Activated CD8-positive, alpha-beta memory T cell treated with anti-CD3 and anti-CD28 coated beads, Interleukin-2, amount 10 ng/mL, durations not matched to agents 7 days and 5 days (primary cell): ENCODE measurements around the gene VPREB3. TPM values are rescaled to one million over a fixed set of nuclear protein-coding genes. Genes with fewer than 3 reads are reported as not detected.

Experiments
- ATAC-seq: fragments of 150-1000 bp; cut with Tn5 transposase; one replicate; pipeline ENCODE4 v1.10.0; 2021; ENCODE audit warnings: moderate library complexity
- CTCF ChIA-PET: fragments of 350-600 bp; sonication (Branson Sonifier 250); formaldehyde crosslinking; loops from one replicate; lab custom pipeline; 2021; ENCODE audit warnings: antibody characterized with exemption; lab: Charles Lee
- DNase-seq: peaks from one replicate; pipeline ENCODE4 v3.0.0-alpha.2; 2020
- H3K27ac Mint-ChIP-seq: one replicate; pipeline ENCODE4 v1.8.0; 2021; ENCODE audit warnings: mild to moderate bottlenecking, mixed read lengths
- H3K27me3 Mint-ChIP-seq: one replicate; pipeline ENCODE4 v1.8.0; 2021; ENCODE audit warnings: mixed read lengths
- H3K36me3 Mint-ChIP-seq: one replicate; pipeline ENCODE4 v1.8.0; 2021; ENCODE audit warnings: mild to moderate bottlenecking, mixed read lengths
- H3K4me1 Mint-ChIP-seq: one replicate; pipeline ENCODE4 v1.8.0; 2021; ENCODE audit warnings: mixed read lengths
- H3K4me3 Mint-ChIP-seq: one replicate; pipeline ENCODE4 v1.8.0; 2021; ENCODE audit warnings: mild to moderate bottlenecking, moderate library complexity, mixed read lengths
- H3K9me3 Mint-ChIP-seq: one replicate; pipeline ENCODE4 v1.8.0; 2022; ENCODE audit warnings: low read depth, mixed read lengths
- total RNA-seq, 2 experiments: library from RNA; stranded (reverse); gene quantifications; one replicate each; pipeline ENCODE4 v1.2.3, GENCODE V29; 2021

Gene VPREB3
- total RNA-seq, 2 experiments from 2014 or later, result 0.70 TPM; not detected in 1

DNA sequence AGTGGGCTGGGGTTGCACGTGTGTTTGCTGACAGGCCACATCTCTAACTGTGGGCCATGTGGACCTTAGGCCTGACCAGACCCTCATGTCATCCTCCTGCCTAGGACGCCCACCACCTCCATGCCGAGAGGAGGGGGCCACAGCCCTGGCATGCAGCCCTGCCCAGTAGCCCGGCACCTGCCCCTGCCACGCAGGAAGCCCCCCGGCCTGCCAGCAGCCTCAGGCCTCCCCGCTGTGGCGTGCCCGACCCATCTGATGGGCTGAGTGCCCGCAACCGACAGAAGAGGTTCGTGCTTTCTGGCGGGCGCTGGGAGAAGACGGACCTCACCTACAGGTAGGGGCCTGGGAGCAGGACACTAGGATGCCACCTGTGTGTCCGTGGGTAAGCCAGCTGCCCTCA is 24.9 kb upstream of the VPREB3 start:
- ATAC-seq, result no peak
- peaks cover 7% of the 10 kb centered on the region for H3K4me1 Mint-ChIP-seq
- CTCF ChIA-PET, result interaction anchor here (1.1 kb wide), 1 partner anchor 11 kb away, joined by 3 read pairs; the partner anchor contains the start of gene CHCHD10
- no peaks in the 10 kb centered on the region for H3K36me3 Mint-ChIP-seq
- no peaks in the 10 kb centered on the region for H3K27me3 Mint-ChIP-seq
- H3K4me3 Mint-ChIP-seq, result no peak overlapping the region
- no peak for DNase-seq
- no peaks in the 10 kb centered on the region for H3K9me3 Mint-ChIP-seq
- H3K27ac Mint-ChIP-seq, result no peak overlapping the region

DNA sequence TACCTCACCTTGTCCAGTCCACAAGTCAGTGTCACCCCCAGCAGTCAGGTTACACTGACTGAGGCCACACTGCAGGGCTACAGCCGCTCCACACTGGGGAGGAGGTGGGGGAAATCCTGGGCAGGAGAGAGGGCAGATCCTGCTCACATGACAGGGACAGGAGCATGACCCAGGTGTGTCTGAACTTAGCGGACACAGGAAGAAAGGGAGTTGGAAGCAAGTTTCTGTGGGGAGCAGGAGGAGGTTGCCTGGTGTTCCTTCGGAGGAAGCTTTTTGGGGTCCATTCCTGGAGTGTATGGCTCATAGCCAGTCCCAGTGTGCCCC is 24.3 kb upstream of the VPREB3 start:
- DNase-seq (no peak), ATAC-seq (no peak)
- H3K4me1 Mint-ChIP-seq, result peaks cover 2% of the 10 kb centered on the region
- H3K36me3 Mint-ChIP-seq, result no peaks in the 10 kb centered on the region
- H3K9me3 Mint-ChIP-seq, result no peaks in the 10 kb centered on the region
- CTCF ChIA-PET, result interaction anchor here (1.1 to 1.6 kb wide), 2 partner anchors 10 to 42 kb away, joined by 3 to 4 read pairs; partner anchors contain the start of gene CHCHD10
- H3K4me3 Mint-ChIP-seq, result no peak overlapping the region
- H3K27me3 Mint-ChIP-seq, result peaks cover under 1% of the 10 kb centered on the region
- no peak overlapping the region for H3K27ac Mint-ChIP-seq

DNA sequence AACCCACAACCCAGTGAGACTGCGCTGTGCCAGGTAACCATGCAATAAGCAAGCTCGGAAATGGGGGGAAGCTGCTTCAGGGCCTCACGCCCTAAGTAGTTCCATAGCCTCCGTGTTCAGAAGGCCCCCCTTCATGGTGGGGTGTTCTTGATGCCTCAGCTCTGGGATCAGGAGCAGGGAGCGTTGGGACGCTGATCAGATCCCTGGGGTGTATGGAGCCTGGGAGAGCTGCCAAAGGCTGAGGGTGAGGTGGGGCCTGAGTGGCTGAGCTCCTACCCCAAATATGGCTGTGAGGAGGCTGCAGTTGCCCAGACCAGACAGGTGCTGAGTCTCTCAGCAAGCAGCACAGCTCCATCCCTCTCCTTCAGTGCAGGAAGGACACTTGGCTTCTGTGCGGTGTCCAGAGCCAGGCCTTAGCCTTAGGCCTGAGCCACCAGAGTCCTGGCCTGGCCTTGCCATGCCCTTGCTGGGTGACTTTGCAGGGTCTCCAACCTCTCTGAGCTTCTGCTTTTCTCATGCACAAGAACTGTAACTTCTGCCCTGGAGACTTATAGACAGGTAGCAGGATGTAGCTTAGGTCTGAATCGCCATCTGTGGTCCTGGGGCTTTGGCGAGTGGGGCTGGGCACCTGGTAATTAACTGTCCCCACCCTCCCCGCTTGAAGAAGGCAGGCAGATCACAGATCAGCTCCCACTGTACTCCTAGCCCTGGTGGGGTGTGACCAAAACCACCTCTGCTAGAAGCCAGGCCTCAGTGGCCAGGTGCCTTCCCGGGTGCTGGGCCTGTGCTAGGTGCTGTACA is 23.8 kb upstream of the VPREB3 start:
- Mint-ChIP-seq H3K36me3 (no peaks in the 10 kb centered on the region), H3K27me3 (peaks cover 7% of the 10 kb centered on the region), H3K27ac (no peak overlapping the region), H3K4me3 (no peak overlapping the region), H3K9me3 (no peaks in the 10 kb centered on the region), H3K4me1 (peaks cover 5% of the 10 kb centered on the region)
- ATAC-seq (no peak), DNase-seq (no peak)
- CTCF ChIA-PET, result interaction anchor here (0.6 to 1.6 kb wide), 3 partner anchors 10 to 43 kb away, joined by 3 to 4 read pairs (median 4); partner anchors contain the start of gene CHCHD10

DNA sequence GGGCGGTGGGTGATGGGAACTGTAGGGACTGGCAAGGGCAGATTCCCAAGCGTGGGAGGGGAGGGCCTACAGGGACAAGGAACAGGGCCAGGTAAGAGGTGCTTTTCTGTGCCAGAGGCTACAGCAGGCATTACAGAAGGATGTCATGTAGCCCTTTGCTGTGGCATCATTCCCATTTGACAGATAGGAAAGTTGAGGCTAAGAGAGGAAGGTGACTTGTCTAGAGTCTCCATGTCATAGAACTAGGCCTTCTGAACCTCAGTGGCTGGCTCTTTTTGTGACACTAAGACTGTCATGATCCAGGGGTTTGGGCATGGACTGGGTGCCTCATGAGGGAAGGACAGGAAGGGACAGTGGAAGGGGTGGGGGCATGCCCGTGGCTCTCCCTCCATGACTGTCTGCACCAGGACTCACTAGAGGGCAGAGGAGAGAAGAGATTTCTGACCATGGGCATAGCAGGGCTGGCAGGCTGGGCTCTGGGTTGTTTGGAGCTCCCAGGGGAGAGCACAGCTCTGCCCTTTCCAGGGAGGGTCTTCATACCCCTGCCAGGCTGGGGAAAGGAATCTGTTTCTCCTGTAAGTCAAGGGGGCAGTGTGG is 21.7 kb upstream of the VPREB3 start:
- Mint-ChIP-seq H3K9me3 (no peaks in the 10 kb centered on the region), H3K4me3 (no peak overlapping the region), H3K36me3 (no peaks in the 10 kb centered on the region), H3K4me1 (peaks cover 16% of the 10 kb centered on the region), H3K27me3 (peaks cover 7% of the 10 kb centered on the region), H3K27ac (no peak overlapping the region)
- DNase-seq (no peak), ATAC-seq (no peak)
- CTCF ChIA-PET, result interaction anchor here (0.9 to 2.0 kb wide), 9 partner anchors 12 to 82 kb away, joined by 3 to 13 read pairs (median 4); partner anchors contain the start of gene SLC2A11

DNA sequence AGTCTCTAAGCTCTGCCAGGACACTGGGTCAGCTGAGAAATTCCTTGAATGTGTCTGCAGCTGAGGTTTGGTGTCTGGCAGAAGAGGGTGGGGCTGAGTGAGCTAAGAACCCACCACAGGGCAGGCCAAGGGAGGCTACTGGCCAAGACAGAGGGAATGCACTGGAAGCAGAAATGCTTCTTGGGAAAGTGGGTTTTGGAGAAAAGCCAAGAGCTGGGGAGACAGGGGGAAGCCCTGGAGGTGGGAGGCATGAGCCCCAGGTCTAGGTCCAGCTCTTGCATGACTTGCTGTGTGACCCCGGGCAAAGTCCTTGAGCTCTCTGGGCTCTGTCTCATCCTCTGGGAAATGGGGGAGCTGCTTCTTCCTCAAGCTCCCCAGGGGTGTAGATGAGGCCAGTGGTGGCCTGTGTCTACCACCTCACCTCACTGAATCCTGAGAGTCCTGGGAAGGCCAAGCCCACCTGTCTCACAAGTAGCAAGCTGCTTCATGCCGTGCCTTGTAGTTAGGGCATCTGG is 20.8 kb upstream of the VPREB3 start:
- Mint-ChIP-seq H3K27me3 (peaks cover 7% of the 10 kb centered on the region), H3K4me3 (no peak overlapping the region), H3K4me1 (peaks cover 18% of the 10 kb centered on the region), H3K9me3 (no peaks in the 10 kb centered on the region), H3K36me3 (no peaks in the 10 kb centered on the region), H3K27ac (no peak overlapping the region)
- CTCF ChIA-PET, result interaction anchor here (0.9 to 2.0 kb wide), 8 partner anchors 11 to 83 kb away, joined by 3 to 13 read pairs (median 4); partner anchors contain the start of gene SLC2A11
- DNase-seq (no peak), ATAC-seq (no peak)

DNA sequence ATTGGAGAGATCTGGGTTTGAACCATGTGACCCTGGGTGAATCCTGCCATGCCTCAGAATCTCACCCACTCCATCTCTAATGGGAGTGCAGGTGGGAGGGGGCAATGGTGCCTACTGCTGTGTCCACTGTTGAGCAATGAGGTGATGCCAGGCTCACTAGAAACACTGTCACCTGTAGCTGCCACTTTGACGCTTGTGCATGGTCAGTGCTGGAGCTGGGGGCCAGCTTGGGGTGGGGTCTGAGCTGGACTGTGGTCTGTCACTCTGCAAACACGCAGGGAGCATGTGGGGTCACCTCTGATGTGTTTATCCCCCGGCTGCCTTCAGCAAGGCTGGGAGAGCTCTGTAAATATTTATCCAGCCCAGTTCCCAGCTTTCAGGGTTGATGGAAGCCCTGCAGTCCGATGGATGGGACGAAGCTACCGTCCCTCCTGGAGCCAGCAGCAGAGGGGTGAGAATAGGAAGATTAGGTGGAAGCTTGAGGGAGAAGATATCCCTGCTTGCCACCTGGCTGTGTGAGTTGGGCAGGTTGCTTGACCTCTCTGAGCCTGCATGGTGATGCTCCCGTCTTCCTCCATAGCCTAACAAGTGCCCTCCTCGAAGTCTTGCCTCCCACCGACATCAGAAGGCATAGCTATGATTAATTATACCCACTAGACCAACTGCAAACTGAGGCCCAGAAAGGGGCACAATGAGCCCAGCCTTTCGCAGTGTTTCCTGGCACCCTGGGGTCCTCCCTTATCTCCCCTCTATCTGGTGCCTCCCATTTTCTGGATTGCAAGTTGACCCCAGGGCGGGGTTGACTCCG is 20.1 kb upstream of the VPREB3 start:
- no peak overlapping the region for H3K4me3 Mint-ChIP-seq
- peaks cover 7% of the 10 kb centered on the region for H3K27me3 Mint-ChIP-seq
- DNase-seq (no peak), ATAC-seq (no peak)
- CTCF ChIA-PET, result interaction anchor here (1.0 to 8.8 kb wide), 7 partner anchors 10 to 83 kb away, joined by 3 to 95 read pairs (median 5); partner anchors contain the start of gene SLC2A11
- H3K27ac Mint-ChIP-seq, result no peak overlapping the region
- no peaks in the 10 kb centered on the region for H3K36me3 Mint-ChIP-seq
- H3K4me1 Mint-ChIP-seq, result peaks cover 21% of the 10 kb centered on the region
- no peaks in the 10 kb centered on the region for H3K9me3 Mint-ChIP-seq

DNA sequence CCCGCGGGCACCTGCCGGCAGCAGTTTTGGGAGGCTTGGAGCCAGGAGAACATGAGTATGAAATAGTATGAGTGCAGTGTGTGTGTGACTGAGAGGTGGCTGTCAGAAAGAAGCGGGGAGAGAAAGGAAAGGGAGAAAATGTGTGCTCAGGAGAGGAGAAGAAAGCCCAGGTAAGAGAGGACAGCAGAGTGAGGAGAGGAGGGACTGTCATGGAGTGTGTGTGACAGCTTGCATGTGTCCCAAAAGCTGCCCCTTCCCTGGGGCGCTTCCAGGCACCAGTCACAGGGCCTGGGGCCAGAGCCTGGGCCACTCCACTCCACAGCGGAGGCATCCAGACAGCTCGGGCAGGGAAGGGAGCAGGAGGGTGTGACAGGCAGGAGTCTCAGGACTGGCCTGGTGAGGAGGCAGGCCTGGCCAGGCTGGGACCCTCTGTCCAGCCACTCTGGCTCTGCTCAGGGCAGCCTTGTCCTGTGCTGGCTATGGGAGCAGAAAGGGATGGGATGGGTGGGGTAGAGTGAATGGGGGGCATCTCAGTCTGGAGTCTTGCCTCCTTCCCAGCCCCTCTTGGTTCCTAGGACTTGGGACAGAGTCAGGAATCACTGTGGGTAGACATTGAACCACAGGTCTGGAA is 19.4 kb upstream of the VPREB3 start:
- CTCF ChIA-PET, result interaction anchor here (1.0 to 8.8 kb wide), 2 partner anchors 14 to 76 kb away, joined by 3 to 95 read pairs; no protein-coding TSS in a partner anchor
- Mint-ChIP-seq H3K4me3 (peak overlapping the region; percentile 1), H3K4me1 (peaks cover 21% of the 10 kb centered on the region), H3K27ac (no peak overlapping the region), H3K36me3 (no peaks in the 10 kb centered on the region), H3K9me3 (no peaks in the 10 kb centered on the region), H3K27me3 (peaks cover 7% of the 10 kb centered on the region)
- DNase-seq, result no peak
- no peak for ATAC-seq

DNA sequence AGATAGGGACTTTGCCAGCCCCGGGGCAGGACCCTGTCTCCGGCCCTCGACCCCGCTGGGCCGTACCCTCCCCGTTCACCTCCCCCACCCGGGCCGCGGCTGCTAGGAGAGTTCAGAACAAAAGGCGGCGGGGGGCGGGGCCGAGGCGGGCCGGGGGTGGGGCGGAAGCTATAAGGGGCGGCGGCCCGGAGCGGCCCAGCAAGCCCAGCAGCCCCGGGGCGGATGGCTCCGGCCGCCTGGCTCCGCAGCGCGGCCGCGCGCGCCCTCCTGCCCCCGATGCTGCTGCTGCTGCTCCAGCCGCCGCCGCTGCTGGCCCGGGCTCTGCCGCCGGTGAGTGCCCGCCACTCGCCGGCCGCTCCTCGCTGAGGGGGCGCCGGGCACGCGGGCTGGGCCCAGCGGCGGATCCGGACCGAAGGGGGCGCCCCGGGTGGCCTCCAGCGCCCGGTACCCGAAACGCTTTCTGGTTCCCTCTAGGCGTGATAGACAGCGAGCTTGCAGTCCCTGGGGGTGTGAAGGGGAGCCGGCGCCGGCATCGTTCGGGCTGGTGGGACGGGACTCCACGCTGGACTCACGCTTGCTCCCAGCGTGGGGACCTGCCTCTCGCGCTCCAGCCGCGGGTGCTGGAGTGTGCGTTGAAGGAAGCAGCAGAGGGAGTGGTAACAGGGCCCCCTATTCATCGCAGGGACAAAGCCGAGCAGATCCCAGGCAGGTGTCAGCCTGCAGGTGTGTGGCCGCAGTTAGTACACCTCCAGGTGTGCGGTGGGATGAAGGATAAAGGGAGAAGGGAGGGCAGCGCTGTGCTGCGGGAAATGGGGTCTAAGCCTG is 18.6 kb upstream of the VPREB3 start, which contains the start of gene MMP11:
Gene MMP11 (plus strand): TSS at position 201 of the 825 bp plus-strand sequence. CDS start 22 bp downstream, at position 223.
- DNase-seq, result peak; percentile 65
- H3K4me3 Mint-ChIP-seq, result peak within 1 kb of the TSS; percentile 57
- H3K27ac Mint-ChIP-seq, result no peak within 1 kb of the TSS
- CTCF ChIA-PET, result interaction anchor here (1.1 to 8.8 kb wide), 2 partner anchors 77 to 146 kb away, joined by 3 to 95 read pairs; no protein-coding TSS in a partner anchor
- ATAC-seq, result peak; percentile 59
- no peaks in the 10 kb centered on the region for H3K9me3 Mint-ChIP-seq
- H3K4me1 Mint-ChIP-seq, result peaks cover 21% of the 10 kb centered on the region
- no peaks in the 10 kb centered on the region for H3K36me3 Mint-ChIP-seq
- H3K27me3 Mint-ChIP-seq, result peaks cover 7% of the 10 kb centered on the region

DNA sequence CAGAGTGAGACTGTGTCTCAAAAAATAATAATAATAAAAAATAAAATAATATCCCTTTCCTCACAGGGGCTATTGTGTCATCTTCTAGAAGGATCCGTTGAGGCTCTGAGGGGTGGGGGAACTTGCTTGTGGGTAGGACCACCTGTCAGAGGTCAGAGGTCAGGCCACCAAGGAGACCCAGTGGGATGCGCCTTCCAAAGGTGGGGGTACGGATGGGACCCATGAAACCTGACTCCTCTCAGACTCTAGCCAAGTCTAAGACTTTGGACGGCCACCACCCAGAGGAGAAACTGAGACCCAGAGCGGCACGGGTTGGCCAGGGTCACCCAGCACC is 18.1 kb upstream of the VPREB3 start:
- peaks cover 7% of the 10 kb centered on the region for H3K27me3 Mint-ChIP-seq
- H3K4me3 Mint-ChIP-seq, result peak overlapping the region; percentile 57
- no peak for ATAC-seq
- no peaks in the 10 kb centered on the region for H3K9me3 Mint-ChIP-seq
- CTCF ChIA-PET, result interaction anchor here (1.1 to 8.8 kb wide), 2 partner anchors 78 to 145 kb away, joined by 3 to 95 read pairs; no protein-coding TSS in a partner anchor
- H3K4me1 Mint-ChIP-seq, result peaks cover 21% of the 10 kb centered on the region
- H3K36me3 Mint-ChIP-seq, result no peaks in the 10 kb centered on the region
- H3K27ac Mint-ChIP-seq, result no peak overlapping the region
- no peak for DNase-seq

DNA sequence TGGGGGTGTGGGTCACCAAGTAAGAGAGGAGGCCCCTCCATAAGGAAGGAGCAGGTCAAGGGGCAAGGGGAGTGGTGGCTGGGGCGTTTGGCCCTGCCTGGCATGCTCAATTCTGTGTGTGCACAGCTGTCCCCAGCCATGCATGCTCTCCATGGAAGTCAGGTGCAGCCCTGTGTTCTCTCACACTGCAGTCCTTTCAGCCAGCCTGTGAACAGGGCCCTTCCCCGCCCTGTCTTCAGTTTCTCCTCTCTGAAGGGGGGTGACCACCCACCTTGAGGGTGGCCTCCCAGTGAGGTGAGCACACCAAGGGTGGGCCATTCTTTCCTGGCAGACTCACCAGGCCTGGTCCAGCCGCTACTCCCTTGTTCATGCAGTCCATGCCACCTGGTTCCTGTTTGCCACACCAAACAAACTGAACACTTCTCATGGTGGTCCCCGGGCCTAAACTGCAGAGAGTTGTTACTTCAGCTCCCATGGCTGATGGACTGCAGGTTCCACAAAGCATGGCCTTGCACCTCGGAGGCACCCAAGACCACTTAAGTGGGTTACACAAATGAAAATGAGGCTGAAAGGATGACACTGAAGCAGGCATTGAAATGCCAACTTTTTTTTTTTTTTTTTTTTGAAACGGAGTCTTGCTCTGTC is 15.2 kb upstream of the VPREB3 start:
- no peak for DNase-seq
- no peaks in the 10 kb centered on the region for H3K9me3 Mint-ChIP-seq
- H3K27ac Mint-ChIP-seq, result no peak overlapping the region
- H3K4me1 Mint-ChIP-seq, result peaks cover 43% of the 10 kb centered on the region
- no peak for ATAC-seq
- peaks cover 3% of the 10 kb centered on the region for H3K36me3 Mint-ChIP-seq
- CTCF ChIA-PET, result interaction anchor here (0.9 to 8.8 kb wide), 6 partner anchors 51 to 93 kb away, joined by 3 to 95 read pairs (median 6); partner anchors contain the start of gene SLC2A11
- H3K27me3 Mint-ChIP-seq, result peaks cover 7% of the 10 kb centered on the region
- peak overlapping the region; percentile 20 for H3K4me3 Mint-ChIP-seq
